A549 (cell line): ENCODE data around the gene KDM4B. TPM values are rescaled to one million over a fixed set of nuclear protein-coding genes. Genes with fewer than 3 reads are reported as not detected.

ENCODE experiments used
- ATAC-seq, 2 experiments: fragments of 200-7000 bp in 1 of 2; fragments of >200 bp in 1 of 2; cut with Nextera tagmentation in 1 of 2; cut with Tn5 transposase in 1 of 2; 3 replicates each; pipeline versions ENCODE4 v1.8.0 to v1.9.1; 2018 to 2020; ENCODE audit warnings: mild to moderate bottlenecking in 1 of 2, moderate library complexity in 1 of 2
- CTCF ChIA-PET: fragments of 300-600 bp; sonication (Branson Sonifier 250); formaldehyde crosslinking; extraction: SDS; loops from one replicate; lab custom pipeline; 2021; ENCODE audit warnings: antibody characterized with exemption, inconsistent platforms; lab: Yijun Ruan, JAX
- POLR2A ChIA-PET: fragments of 350-600 bp; formaldehyde crosslinking; extraction: SDS; loops from one replicate; lab custom pipeline; 2021; ENCODE audit warnings: antibody characterized with exemption, inconsistent platforms; lab: Yijun Ruan, JAX
- DNase-seq, 2 experiments: peaks; one replicate each; pipeline versions ENCODE4 v3.0.0 to v3.0.0-alpha.2; 2011 to 2016; ENCODE audit warnings: low read depth in 1 of 2, low spot score in 1 of 2
- FAIRE-seq: peaks from 2 replicates; lab custom pipeline; 2011; peaks lifted over from hg19 to GRCh38; lab: Jason Lieb, UNC
- H3K27ac ChIP-seq, 2 experiments: fragments of >200 bp; sonication (Bioruptor Twin); formaldehyde crosslinking; 3 replicates each; pipeline ENCODE4 v1.5.1; 2016 to 2017
- H3K4me1 ChIP-seq: fragments of >200 bp; sonication (Bioruptor Twin); formaldehyde crosslinking; 3 replicates; pipeline ENCODE4 v1.6.1; 2016
- H3K4me2 ChIP-seq: fragments of >200 bp; sonication (Bioruptor Twin); formaldehyde crosslinking; 3 replicates; pipeline ENCODE4 v1.6.1; 2016
- H3K4me3 ChIP-seq: fragments of >200 bp; sonication (Bioruptor Twin); formaldehyde crosslinking; 3 replicates; pipeline ENCODE4 v1.5.1; 2016
- H3K9me3 ChIP-seq: fragments of >200 bp; sonication (Bioruptor Twin); formaldehyde crosslinking; 3 replicates; pipeline ENCODE4 v1.6.1; 2016
- CBX2 ChIP-seq: fragments of 200-600 bp; sonication (generic); IDR thresholded peaks from 2 replicates; pipeline ENCODE4 v1.6.1; 2016; ENCODE audit warnings: low read depth, mild to moderate bottlenecking, borderline replicate concordance
- CEBPB ChIP-seq, 2 experiments: fragments of >200 bp in 1 of 2; sonication (Bioruptor Twin) in 1 of 2; formaldehyde crosslinking in 1 of 2; IDR thresholded peaks; 2 replicates each; pipeline ENCODE4 v1.6.1; 2012 to 2016
- CHD2 ChIP-seq: fragments of 150-350 bp; IDR thresholded peaks from 2 replicates; pipeline ENCODE4 v1.6.1; 2014; ENCODE audit warnings: low read length; ENCODE audit not compliant: partially characterized antibody
- EHF ChIP-seq: fragments of 250-450 bp; sonication (Bioruptor Pico); IDR thresholded peaks from 2 replicates; pipeline ENCODE4 v1.5.0; 2020; ENCODE audit warnings: mild to moderate bottlenecking
- ESRRA ChIP-seq: fragments of 150-350 bp; IDR thresholded peaks from 2 replicates; pipeline ENCODE4 v1.6.1; 2014; ENCODE audit warnings: mild to moderate bottlenecking, low read length, borderline replicate concordance
- FOSB ChIP-seq: fragments of 250-450 bp; sonication (Bioruptor Pico); IDR thresholded peaks from 2 replicates; pipeline ENCODE4 v1.5.0; 2020; ENCODE audit warnings: mild to moderate bottlenecking, moderate library complexity
- FOSL2 ChIP-seq, 2 experiments: fragments of 450-650 bp in 1 of 2; fragments of >200 bp in 1 of 2; sonication (Bioruptor Twin) in 1 of 2; formaldehyde crosslinking; IDR thresholded peaks; 2 replicates each; pipeline versions ENCODE4 v1.5.0 to v1.6.1; 2016 to 2020; ENCODE audit warnings: mild to moderate bottlenecking in 1 of 2, moderate library complexity in 1 of 2
- FOXS1 ChIP-seq: fragments of 250-450 bp; sonication (Bioruptor Pico); IDR thresholded peaks from 2 replicates; pipeline ENCODE4 v1.5.0; 2020; ENCODE audit warnings: mild to moderate bottlenecking, moderate library complexity
- HDAC2 ChIP-seq: fragments of 200-600 bp; sonication (generic); IDR thresholded peaks from 2 replicates; pipeline ENCODE4 v1.6.1; 2016
- HES2 ChIP-seq: fragments of >200 bp; sonication (Bioruptor Twin); formaldehyde crosslinking; IDR thresholded peaks from 2 replicates; pipeline ENCODE4 v1.6.1; 2016
- HEYL ChIP-seq: fragments of 250-450 bp; sonication (Bioruptor Pico); IDR thresholded peaks from 2 replicates; pipeline ENCODE4 v1.8.0; 2021; ENCODE audit warnings: mild to moderate bottlenecking, moderate library complexity
- HOXB13 ChIP-seq: fragments of 250-450 bp; sonication (Bioruptor Pico); IDR thresholded peaks from 2 replicates; pipeline ENCODE4 v1.5.0; 2020; ENCODE audit warnings: low read depth, mild to moderate bottlenecking, moderate library complexity
- JUN ChIP-seq, 2 experiments: fragments of >200 bp; sonication (Bioruptor Twin); formaldehyde crosslinking; IDR thresholded peaks; 2 replicates in 1 of 2; 3 replicates in 1 of 2; pipeline ENCODE4 v1.6.1; 2016 to 2017
- JUNB ChIP-seq: fragments of >200 bp; sonication (Bioruptor Twin); formaldehyde crosslinking; IDR thresholded peaks from 2 replicates; pipeline ENCODE4 v1.6.1; 2016
- KDM1A ChIP-seq: fragments of 200-600 bp; sonication (generic); IDR thresholded peaks from 2 replicates; pipeline ENCODE4 v1.6.1; 2016; ENCODE audit warnings: low read depth, mild to moderate bottlenecking
- KDM5A ChIP-seq: fragments of 200-600 bp; sonication (generic); IDR thresholded peaks from 2 replicates; pipeline ENCODE4 v1.6.1; 2016; ENCODE audit warnings: antibody characterized with exemption, mild to moderate bottlenecking
- MAX ChIP-seq: IDR thresholded peaks from 2 replicates; pipeline ENCODE4 v1.6.1; 2012
- MAZ ChIP-seq: fragments of 150-350 bp; IDR thresholded peaks from 2 replicates; pipeline ENCODE4 v1.6.1; 2014; ENCODE audit warnings: antibody characterized with exemption, low read depth, low read length, borderline replicate concordance
- NFE2L2 ChIP-seq: fragments of 150-350 bp; conservative IDR thresholded peaks from 2 replicates; pipeline ENCODE4 v1.6.1; 2014; ENCODE audit warnings: low read length
- PBX3 ChIP-seq: IDR thresholded peaks from 2 replicates; pipeline ENCODE4 v1.6.1; 2012
- RAD21 ChIP-seq, 2 experiments: fragments of >200 bp in 1 of 2; sonication (Bioruptor Twin) in 1 of 2; formaldehyde crosslinking in 1 of 2; IDR thresholded peaks in 1 of 2; conservative IDR thresholded peaks in 1 of 2; 2 replicates in 1 of 2; 3 replicates in 1 of 2; pipeline ENCODE4 v1.6.1; 2012 to 2018; ENCODE audit warnings: inconsistent platforms in 1 of 2
- RARB ChIP-seq: fragments of 250-450 bp; sonication (Bioruptor Pico); IDR thresholded peaks from 2 replicates; pipeline ENCODE4 v1.8.0; 2021; ENCODE audit warnings: mild to moderate bottlenecking, moderate library complexity
- RCOR1 ChIP-seq: fragments of 150-350 bp; IDR thresholded peaks from 2 replicates; pipeline ENCODE4 v1.6.1; 2014; ENCODE audit warnings: antibody characterized with exemption, low read length, low read depth
- SREBF2 ChIP-seq: fragments of 450-650 bp; IDR thresholded peaks from 2 replicates; pipeline ENCODE4 v1.6.1; 2014; ENCODE audit warnings: mild to moderate bottlenecking, moderate library complexity
- ZNF302 ChIP-seq: fragments of 250-450 bp; sonication (Bioruptor Pico); IDR thresholded peaks from 2 replicates; pipeline ENCODE4 v1.9.0; 2021; ENCODE audit warnings: inconsistent platforms, mild to moderate bottlenecking, moderate library complexity
- WGBS: methylation state at CpG from one replicate; pipeline ENCODE4 v1.1.6; 2017; ENCODE audit errors: missing lambda C conversion rate; 5-methylcytosine and 5-hydroxymethylcytosine counted together
- polyA plus RNA-seq, 4 experiments: library from polyadenylated mRNA; depleted of rRNA in 3 of 4; stranded (reverse); fragments of >200 nt; fragmentation: RNase III in 1 of 4; extraction: RNeasy Plus Mini Kit Qiagen cat#74134 plus additional on column Dnase treatment in 1 of 4; gene quantifications; 2 replicates in 3 of 4; 3 replicates in 1 of 4; pipeline ENCODE4 v1.2.3, GENCODE V29; 2011 to 2017
- TF ChIP-seq, protein P1 (sequence below): fragments of >200 bp; sonication (Bioruptor Twin); formaldehyde crosslinking; IDR thresholded peaks from 3 replicates; pipeline ENCODE4 v1.6.1; 2016
- TF ChIP-seq, protein P2 (sequence below): IDR thresholded peaks from 2 replicates; pipeline ENCODE4 v1.6.1; 2012; ENCODE audit warnings: low read depth, borderline replicate concordance

The KDM4B gene
- polyA plus RNA-seq, 2 of the 4 experiments (the other 2 are of a cell fraction) = 3.0 to 4.6 TPM

DNA sequence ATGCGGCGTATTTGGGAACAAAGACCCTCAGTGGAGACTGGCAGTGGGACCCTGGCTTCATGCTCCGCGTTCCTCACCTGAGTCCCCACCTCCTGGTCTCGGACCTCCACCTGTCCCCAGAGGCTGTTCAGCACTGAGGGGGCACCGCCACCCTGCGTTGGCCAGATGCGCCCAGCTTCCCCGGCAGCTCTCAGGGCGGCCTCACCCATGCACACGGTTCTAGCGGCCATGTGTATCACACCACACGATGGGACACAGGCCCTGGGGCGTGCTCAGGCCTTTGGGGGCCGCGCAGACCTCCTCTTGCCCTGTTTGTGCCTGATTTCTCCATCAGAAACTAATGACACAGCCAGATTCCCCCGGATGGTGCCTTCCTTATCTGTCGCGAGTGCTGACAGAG, 138.1 kb downstream of the KDM4B start:
- DNase-seq = no peak

DNA sequence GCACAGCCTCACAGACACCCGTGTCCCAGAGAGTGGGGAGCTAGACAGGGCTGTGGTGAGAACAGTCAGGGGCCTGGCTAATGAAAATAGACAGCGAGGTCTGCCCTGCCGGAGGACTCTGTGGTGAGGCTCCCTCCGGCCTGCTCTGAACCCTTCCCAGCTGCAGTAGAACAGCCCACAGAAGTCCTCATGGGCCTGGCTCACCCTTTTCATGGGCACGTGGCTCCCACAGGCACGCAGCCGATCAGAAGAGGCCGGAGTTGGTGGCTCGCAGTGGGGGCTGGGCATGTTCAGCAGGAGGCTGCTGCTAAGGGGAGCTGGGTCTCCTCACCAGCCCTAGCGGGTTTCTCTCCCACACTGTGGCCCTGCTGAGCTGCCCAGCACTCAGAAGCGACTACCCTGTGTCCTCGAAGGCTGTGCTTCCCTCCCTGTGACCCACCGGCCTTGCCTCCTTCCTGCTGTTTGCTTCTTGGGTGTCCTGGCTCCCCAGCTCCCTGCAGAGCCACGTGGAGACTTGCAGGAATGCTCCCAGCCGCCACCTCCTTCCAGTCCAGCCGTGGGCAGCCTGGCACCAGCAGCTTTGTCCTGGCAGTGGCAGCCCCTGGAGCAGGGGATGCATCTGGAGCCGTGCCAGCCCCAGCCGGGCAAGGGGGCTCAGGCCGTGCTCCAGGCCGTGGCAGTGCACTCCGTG, 138.7 kb downstream of the KDM4B start:
- no peak for FAIRE-seq
- Histone ChIP-seq H3K4me2 (no peak overlapping the region), H3K9me3 (no peaks in the 10 kb centered on the region), H3K4me1 (no peaks in the 10 kb centered on the region), H3K27ac (no peak overlapping the region), H3K4me3 (no peak overlapping the region)
- no peak for ATAC-seq
- no peak for DNase-seq
- ChIA-PET POLR2A (no interaction called here), CTCF (no interaction called here)
- 77% methylated on average over 10 of the region's 21 CpGs for WGBS
- TF ChIP-seq HES2 = no peak
- TF ChIP-seq, protein P1, sequence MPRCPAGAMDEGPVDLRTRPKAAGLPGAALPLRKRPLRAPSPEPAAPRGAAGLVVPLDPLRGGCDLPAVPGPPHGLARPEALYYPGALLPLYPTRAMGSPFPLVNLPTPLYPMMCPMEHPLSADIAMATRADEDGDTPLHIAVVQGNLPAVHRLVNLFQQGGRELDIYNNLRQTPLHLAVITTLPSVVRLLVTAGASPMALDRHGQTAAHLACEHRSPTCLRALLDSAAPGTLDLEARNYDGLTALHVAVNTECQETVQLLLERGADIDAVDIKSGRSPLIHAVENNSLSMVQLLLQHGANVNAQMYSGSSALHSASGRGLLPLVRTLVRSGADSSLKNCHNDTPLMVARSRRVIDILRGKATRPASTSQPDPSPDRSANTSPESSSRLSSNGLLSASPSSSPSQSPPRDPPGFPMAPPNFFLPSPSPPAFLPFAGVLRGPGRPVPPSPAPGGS = no peak
- TF ChIP-seq RCOR1 = no peak
- TF ChIP-seq FOSB = no peak
- TF ChIP-seq CBX2 = no peak
- no peak for TF ChIP-seq RAD21 (conservative IDR thresholded peaks at IDR 0.05 in 1 of 2, IDR thresholded peaks at IDR 0.05 in 1 of 2)
- no peak for TF ChIP-seq JUNB
- TF ChIP-seq RARB (CRISPR knock-in tag) = no peak
- TF ChIP-seq HEYL (CRISPR knock-in tag) = no peak
- no peak for TF ChIP-seq PBX3
- TF ChIP-seq FOXS1 (CRISPR knock-in tag) = no peak
- TF ChIP-seq CEBPB (IDR thresholded peaks at IDR 0.05) = no peak
- TF ChIP-seq HDAC2 = no peak
- TF ChIP-seq NFE2L2 = no peak
- no peak for TF ChIP-seq MAX

More for the DNA sequence above, 138.1 kb downstream of the KDM4B start:
- POLR2A ChIA-PET = no interaction called here
- no peak overlapping the region for H3K4me2 ChIP-seq
- TF ChIP-seq ESRRA = no peak
- TF ChIP-seq KDM1A = no peak
- no peak for TF ChIP-seq HDAC2
- TF ChIP-seq ZNF302 (CRISPR knock-in tag) = no peak
- TF ChIP-seq, all 56 proteins: peak for 0
- H3K4me3 ChIP-seq = no peak overlapping the region
- WGBS = 94% methylated on average over 15 of the region's 19 CpGs
- ATAC-seq (no peak), FAIRE-seq (no peak)
- no peaks in the 10 kb centered on the region for H3K9me3 ChIP-seq
- H3K4me1 ChIP-seq = no peaks in the 10 kb centered on the region
- H3K27ac ChIP-seq = no peak overlapping the region
- CTCF ChIA-PET = interaction anchor here (1.2 kb wide), 2 partner anchors 58 to 247 kb away, joined by 3 read pairs; no protein-coding TSS in a partner anchor

- CTCF ChIA-PET = interaction anchor here (0.5 kb wide), 1 partner anchor 11 kb away, joined by 3 read pairs; no protein-coding TSS in a partner anchor
- H3K27ac ChIP-seq = no peak overlapping the region
These were observed 139.2 kb downstream of the KDM4B start for GRCh38 chr19:5108123-5108596.

More at GRCh38 chr19:5108123-5108596, 139.2 kb downstream of the KDM4B start:
- DNase-seq = no peak
- Histone ChIP-seq H3K4me3 (no peak overlapping the region), H3K4me2 (no peak overlapping the region), H3K9me3 (no peaks in the 10 kb centered on the region), H3K4me1 (no peaks in the 10 kb centered on the region)
- TF ChIP-seq CBX2 (no peak), ESRRA (no peak), SREBF2 (no peak), FOSL2 (IDR thresholded peaks at IDR 0.05) (no peak), FOSL2 (CRISPR knock-in tag; IDR thresholded peaks at IDR 0.05) (no peak), KDM5A (no peak), HEYL (CRISPR knock-in tag) (no peak), HOXB13 (CRISPR knock-in tag) (no peak), MAZ (no peak), JUN (IDR thresholded peaks at IDR 0.05) (no peak), EHF (CRISPR knock-in tag) (no peak), HES2 (no peak), CHD2 (no peak)
- TF ChIP-seq, protein P2, sequence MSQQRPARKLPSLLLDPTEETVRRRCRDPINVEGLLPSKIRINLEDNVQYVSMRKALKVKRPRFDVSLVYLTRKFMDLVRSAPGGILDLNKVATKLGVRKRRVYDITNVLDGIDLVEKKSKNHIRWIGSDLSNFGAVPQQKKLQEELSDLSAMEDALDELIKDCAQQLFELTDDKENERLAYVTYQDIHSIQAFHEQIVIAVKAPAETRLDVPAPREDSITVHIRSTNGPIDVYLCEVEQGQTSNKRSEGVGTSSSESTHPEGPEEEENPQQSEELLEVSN = no peak
- no peak for ATAC-seq
- POLR2A ChIA-PET = no interaction called here
- WGBS = 90% methylated on average over 12 of the region's 12 CpGs
- no peak for FAIRE-seq
